NCI-H2107 treated with DMSO at 0.1 percent for 48 hours (cell line): ENCODE measurements around the gene SOCS7.

Experiments used
- DNase-seq: peaks from one replicate; lab custom pipeline; 2025; ENCODE audit not compliant: unreplicated experiment; lab: John Stamatoyannopoulos, UW

Gene SOCS7

DNA sequence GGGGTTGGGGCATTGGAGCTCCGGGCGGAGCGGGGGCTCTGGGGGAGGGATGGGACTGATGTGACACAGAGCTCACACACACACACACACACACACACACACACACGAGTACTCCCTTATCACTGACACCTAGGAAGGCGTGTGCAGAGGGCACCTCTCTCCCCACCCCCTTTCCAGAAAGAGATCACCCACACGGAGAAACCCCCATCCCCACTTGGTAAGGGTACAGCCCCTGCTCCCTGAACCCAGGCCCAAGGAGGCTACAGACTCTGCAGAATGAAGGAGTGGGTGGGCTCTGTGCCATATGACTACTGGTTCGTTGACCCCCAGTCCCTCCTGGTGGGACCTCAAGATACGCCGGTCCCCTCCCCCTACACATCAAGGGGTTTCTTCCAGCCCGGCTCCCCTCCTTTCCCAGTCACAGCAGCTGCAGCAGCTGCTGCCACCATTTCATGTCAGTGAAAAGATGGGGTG is 67.9 kb downstream of the SOCS7 start:
- DNase-seq, result no peak

DNA sequence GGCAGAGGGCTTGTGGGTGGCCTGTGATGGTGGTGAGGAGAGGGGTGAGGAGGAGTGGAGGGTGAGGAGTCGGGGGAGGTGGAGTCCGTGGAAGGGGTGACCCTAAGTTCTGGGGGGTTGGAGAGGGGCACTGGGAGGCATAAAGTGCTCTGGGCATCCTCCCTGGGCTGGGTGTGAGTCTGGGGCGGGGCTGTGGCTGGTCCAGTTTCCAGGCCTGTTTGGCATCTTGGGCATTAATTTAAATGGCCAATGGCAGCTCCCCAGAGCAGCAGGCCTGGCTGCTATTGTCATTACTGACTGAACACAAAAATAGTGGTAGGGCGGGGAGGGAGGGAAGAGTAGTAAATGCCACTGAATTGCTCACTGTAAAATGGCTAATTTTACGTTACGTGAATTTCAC is 68.9 kb downstream of the SOCS7 start:
- no peak for DNase-seq

- DNase-seq, result no peak
Measured at GRCh38 chr17:38421171-38421841, 69.7 kb downstream of the SOCS7 start.

GRCh38 chr17:38421871-38422827 is 70.5 kb downstream of the SOCS7 start:
- no peak for DNase-seq

GRCh38 chr17:38424297-38424972 is 72.8 kb downstream of the SOCS7 start:
- no peak for DNase-seq

GRCh38 chr17:38425031-38425430 is 73.4 kb downstream of the SOCS7 start:
- no peak for DNase-seq

GRCh38 chr17:38425744-38426143 is 74.1 kb downstream of the SOCS7 start:
- no peak for DNase-seq

GRCh38 chr17:38426441-38426840 is 74.8 kb downstream of the SOCS7 start:
- DNase-seq, result no peak

DNA sequence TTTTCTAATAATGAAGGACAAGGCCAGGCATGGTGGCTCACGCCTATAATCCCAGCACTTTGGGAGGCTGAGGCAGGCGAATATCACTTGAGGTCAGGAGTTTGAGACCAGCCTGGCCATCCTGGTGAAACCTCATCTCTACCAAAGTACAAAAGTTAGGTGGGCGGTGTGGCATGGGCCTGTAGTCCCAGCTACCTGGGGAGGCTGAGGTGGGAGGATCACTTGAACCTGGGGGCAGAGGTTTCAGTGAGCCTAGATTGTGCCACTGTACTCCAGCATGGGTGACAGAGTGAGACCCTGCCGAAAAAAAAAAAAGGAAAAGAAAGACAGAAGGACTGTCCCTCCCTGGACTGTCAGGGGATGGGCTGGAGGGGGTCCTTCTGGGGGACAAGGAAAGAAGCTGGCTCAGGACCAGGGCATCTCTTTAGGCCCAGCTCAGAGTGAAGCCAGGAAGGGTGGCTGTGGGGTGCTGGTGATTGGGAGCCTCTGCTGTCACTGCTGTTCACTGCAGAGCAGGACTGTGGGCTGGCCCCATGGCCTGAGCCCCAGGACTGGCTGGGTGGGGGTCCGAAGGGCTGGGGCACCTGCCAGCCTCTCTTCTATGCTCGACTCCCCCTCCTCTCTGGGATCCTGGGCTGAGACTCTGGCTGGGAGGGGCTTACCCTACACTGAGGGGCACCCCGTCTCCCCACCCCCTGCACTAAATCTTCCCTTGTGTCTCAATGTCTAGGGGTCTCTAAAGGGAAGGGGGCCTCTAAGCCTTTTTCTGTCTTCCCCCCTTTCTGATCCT is 75.7 kb downstream of the SOCS7 start:
- DNase-seq, result no peak

GRCh38 chr17:38428112-38428642 is 76.5 kb downstream of the SOCS7 start, which contains the start of gene ARHGAP23:
Gene ARHGAP23 (plus strand): TSS chr17:38428464. CDS start chr17:38428486, 22 bp downstream.
- no peak for DNase-seq

DNA sequence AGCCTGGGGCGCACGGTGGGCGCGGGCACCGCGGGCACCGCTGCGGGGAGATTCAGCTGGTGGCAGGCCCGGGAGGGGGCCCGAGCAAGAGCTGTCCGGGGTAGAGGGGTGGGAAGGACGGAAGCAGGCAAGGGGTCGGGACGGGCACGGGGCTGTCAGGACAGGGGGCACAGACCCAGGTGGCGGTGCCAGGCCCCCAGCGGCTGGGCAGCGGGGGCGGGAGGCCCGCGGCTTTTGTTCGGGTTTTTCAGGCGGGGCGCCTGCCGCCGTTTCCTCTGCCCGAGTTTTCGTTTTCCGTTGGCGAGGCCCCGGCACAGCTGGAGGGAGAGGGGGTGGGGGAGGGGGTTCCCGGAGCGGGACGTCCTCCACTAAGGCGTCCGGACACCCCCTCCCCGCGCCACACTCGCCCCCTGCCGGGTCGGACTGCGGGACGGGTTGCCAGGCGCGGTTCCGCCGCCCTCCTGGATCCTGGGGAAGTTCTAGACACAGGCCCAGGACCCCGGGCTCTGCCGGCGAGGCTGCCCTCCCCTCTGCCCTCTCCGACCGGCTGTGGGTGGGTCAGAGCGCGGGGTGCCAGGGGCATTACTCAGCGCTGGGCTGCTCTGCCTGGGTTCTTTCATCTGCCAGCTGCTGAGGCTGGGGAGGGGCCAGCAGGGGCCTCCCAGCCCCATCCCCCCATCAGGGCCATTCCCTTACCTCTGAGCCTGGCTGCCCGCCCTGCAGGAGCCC is 77.2 kb downstream of the SOCS7 start:
- DNase-seq, result no peak

DNA sequence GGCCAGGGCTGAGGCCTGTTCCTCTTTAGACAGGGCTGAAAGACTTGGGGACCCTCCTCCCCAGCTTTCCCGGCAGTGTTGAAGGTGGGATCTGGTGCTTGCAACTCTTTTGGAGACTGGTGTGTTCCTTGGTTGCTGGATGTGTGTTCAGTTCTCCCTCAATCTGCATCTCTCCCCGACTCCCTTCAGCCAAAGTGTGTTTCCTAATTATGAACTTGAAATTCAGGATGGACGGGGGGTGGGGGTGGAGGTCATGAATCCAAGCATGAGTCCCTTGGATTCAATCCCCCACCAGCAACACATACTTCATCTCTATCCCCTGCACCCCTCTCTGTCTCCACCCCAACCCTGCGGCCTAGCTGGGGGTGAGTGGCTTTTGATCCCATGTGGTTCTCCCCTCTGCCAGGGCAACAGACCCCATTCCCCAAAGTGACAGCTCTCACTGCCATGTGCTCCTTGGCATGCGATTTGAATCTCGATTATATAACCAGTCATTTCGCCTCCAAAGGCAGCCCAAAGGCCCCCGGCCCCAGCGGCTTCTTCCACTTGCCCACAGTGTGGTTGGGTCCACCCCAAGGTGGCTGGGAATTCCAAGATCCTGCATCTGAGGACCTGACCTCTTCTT is 77.9 kb downstream of the SOCS7 start:
- DNase-seq, result no peak

- DNase-seq, result no peak
Measured at GRCh38 chr17:38430316-38430715, 78.7 kb downstream of the SOCS7 start.

- DNase-seq, result no peak
Measured at GRCh38 chr17:38430822-38431221, 79.2 kb downstream of the SOCS7 start.

GRCh38 chr17:38431346-38432145 is 79.9 kb downstream of the SOCS7 start:
- DNase-seq, result no peak

- DNase-seq, result no peak
Measured at GRCh38 chr17:38434178-38434665, 82.6 kb downstream of the SOCS7 start.

- no peak for DNase-seq
Measured at GRCh38 chr17:38435795-38436194, 84.2 kb downstream of the SOCS7 start.

GRCh38 chr17:38436386-38436785 is 84.7 kb downstream of the SOCS7 start:
- no peak for DNase-seq
